Measurements from ENCODE around the gene TMEM37. TPM values are rescaled to one million over a fixed set of nuclear protein-coding genes. Genes with fewer than 3 reads are reported as not detected.

Gene TMEM37
- total and polyA plus RNA-seq, 2 of the 13 experiments (the other 11 are each of a cell fraction or from before 2014, with no cell fraction given) = 37.7 to 115 TPM

DNA sequence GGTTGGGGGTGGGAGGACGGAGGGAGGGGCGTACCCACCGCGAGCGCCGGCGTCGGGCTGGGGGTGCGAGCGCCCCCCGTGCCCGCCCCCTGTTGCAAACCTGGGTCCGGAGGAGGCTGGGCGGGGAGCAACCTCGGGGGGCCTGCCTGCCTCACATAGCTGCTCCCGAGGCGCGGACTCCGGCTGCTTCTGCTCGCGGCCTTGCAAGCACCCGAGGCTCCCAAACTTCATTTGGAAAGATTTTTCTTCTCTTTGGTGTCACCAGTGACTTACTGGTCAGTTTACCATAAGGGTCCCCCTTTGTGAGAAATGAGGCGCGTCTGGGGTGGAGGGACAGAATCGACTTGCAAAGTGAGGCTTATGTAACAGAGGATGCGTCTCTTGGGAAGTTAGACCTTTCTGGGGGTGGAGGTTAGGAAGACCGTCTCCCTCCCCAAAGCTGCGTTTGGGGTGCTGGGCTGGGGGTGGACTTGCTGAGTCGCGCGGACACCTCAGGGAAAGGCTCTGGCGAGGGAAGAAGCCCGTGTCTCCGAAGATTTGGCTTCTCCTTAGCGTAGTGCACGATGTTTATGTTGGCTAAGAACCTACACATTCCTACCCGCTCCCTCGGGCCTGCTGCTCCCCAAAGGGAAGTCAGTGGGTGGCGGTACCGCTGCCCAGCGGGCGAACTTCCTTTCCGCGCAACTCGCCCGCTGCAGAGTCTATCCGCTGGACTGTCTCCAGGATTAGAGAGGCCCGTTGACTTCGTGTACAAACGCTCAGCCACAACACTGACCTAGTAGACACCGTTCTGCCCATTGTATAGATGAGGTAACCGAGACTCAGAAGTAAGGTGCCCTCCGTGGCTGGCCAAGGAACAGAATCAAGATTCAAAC, 559 bp downstream of the TMEM37 start (continued):
- TF ChIP-seq PREB (CRISPR knock-in tag; IDR thresholded peaks at IDR 0.05) (no peak), FOSL1 (CRISPR knock-in tag; IDR thresholded peaks at IDR 0.05; ENCODE audit: borderline replicate concordance) (no peak), JDP2 (CRISPR knock-in tag; IDR thresholded peaks at IDR 0.05; ENCODE audit: borderline replicate concordance) (no peak), RFX3 (CRISPR knock-in tag; IDR thresholded peaks at IDR 0.05) (no peak), ZNF33A (CRISPR knock-in tag; IDR thresholded peaks at IDR 0.05; ENCODE audit: borderline replicate concordance) (no peak), KMT2A (CRISPR knock-in tag; IDR thresholded peaks at IDR 0.05) (0 out of 2 replicates have a peak, but pooled peaks have one; percentile 39), TEAD3 (CRISPR knock-in tag; optimal IDR thresholded peaks at IDR 0.05; ENCODE audit: borderline replicate concordance) (no peak), ZBTB8A (CRISPR knock-in tag; IDR thresholded peaks at IDR 0.05; ENCODE audit: borderline replicate concordance, low read depth) (0 out of 2 replicates have a peak, but pooled peaks have one; percentile 32), ZNF709 (CRISPR knock-in tag; IDR thresholded peaks at IDR 0.05) (peak; percentile 4; the same call in 1 of the 2 replicates), BORCS8-MEF2B (CRISPR knock-in tag; IDR thresholded peaks at IDR 0.05) (peak; percentile 44; the same call in 1 of the 2 replicates), E2F5 (CRISPR knock-in tag; conservative IDR thresholded peaks at IDR 0.05) (no peak), CHD4 (IDR thresholded peaks at IDR 0.05; ENCODE audit: borderline replicate concordance, low read length) (no peak), ZMYM4 (CRISPR knock-in tag; IDR thresholded peaks at IDR 0.05) (no peak; the same call in 1 of the 2 replicates), ZNF501 (CRISPR knock-in tag; IDR thresholded peaks at IDR 0.05) (no peak), ZNF44 (CRISPR knock-in tag; IDR thresholded peaks at IDR 0.05) (no peak), ZNF383 (CRISPR knock-in tag; IDR thresholded peaks at IDR 0.05; ENCODE audit: borderline replicate concordance) (no peak), RFX5 (IDR thresholded peaks at IDR 0.05; ENCODE audit: low read depth, low read length) (no peak), TP53 (CRISPR knock-in tag; conservative IDR thresholded peaks at IDR 0.05) (no peak), KDM5B (CRISPR knock-in tag; IDR thresholded peaks at IDR 0.05; ENCODE audit: borderline replicate concordance) (no peak), ZSCAN30 (CRISPR knock-in tag; IDR thresholded peaks at IDR 0.05) (no peak), RBFOX2 (IDR thresholded peaks at IDR 0.05; ENCODE audit: low read depth, low read length) (peak; percentile 6; the same call in 1 of the 2 replicates)
- TF ChIP-seq, protein P1, sequence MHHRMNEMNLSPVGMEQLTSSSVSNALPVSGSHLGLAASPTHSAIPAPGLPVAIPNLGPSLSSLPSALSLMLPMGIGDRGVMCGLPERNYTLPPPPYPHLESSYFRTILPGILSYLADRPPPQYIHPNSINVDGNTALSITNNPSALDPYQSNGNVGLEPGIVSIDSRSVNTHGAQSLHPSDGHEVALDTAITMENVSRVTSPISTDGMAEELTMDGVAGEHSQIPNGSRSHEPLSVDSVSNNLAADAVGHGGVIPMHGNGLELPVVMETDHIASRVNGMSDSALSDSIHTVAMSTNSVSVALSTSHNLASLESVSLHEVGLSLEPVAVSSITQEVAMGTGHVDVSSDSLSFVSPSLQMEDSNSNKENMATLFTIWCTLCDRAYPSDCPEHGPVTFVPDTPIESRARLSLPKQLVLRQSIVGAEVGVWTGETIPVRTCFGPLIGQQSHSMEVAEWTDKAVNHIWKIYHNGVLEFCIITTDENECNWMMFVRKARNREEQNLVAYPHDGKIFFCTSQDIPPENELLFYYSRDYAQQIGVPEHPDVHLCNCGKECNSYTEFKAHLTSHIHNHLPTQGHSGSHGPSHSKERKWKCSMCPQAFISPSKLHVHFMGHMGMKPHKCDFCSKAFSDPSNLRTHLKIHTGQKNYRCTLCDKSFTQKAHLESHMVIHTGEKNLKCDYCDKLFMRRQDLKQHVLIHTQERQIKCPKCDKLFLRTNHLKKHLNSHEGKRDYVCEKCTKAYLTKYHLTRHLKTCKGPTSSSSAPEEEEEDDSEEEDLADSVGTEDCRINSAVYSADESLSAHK (CRISPR knock-in tag; IDR thresholded peaks at IDR 0.05; ENCODE audit: borderline replicate concordance) = no peak
- TF ChIP-seq, protein P2, sequence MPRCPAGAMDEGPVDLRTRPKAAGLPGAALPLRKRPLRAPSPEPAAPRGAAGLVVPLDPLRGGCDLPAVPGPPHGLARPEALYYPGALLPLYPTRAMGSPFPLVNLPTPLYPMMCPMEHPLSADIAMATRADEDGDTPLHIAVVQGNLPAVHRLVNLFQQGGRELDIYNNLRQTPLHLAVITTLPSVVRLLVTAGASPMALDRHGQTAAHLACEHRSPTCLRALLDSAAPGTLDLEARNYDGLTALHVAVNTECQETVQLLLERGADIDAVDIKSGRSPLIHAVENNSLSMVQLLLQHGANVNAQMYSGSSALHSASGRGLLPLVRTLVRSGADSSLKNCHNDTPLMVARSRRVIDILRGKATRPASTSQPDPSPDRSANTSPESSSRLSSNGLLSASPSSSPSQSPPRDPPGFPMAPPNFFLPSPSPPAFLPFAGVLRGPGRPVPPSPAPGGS (CRISPR knock-in tag; IDR thresholded peaks at IDR 0.05) = 0 out of 2 replicates have a peak, but pooled peaks have one; percentile 4

All from HepG2 (cell line).